Stimulated activated CD4-positive, alpha-beta T cell treated with anti-CD3 and anti-CD28 coated beads, TNF-alpha, amount 100 ng/mL, for 48 hours (primary cell): ENCODE measurements around the gene MYO1F.

ENCODE experiments used
- DNase-seq, 3 donors: peaks; one replicate each; pipeline ENCODE4 v3.0.0-alpha.2; 2020; ENCODE audit warnings: low read depth in 3 of 3

The MYO1F gene

GRCh38 chr19:8491574-8491973 lies 85.7 kb downstream of the MYO1F start:
- no peak for DNase-seq

DNA sequence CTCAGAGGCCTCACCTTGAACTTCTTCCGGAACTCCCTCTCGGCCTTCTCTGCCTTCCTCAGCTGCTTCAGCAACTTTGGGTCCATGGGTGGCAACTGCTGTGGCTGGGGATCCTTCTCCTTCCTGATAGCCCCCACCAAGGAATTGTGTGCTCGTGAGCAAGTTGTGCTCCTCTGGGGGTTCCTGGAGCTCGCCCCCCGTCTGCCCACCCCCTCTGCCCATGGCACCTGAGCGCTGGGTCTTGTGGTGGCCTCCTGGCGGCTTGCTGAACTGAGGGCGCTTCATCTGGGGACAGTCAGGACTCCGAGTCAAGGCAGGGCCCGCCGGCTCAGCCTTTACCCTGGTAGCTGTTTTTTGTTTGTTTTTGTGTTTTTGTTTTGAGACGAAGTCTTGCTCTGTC lies 86.4 kb downstream of the MYO1F start:
- no peak for DNase-seq

DNA sequence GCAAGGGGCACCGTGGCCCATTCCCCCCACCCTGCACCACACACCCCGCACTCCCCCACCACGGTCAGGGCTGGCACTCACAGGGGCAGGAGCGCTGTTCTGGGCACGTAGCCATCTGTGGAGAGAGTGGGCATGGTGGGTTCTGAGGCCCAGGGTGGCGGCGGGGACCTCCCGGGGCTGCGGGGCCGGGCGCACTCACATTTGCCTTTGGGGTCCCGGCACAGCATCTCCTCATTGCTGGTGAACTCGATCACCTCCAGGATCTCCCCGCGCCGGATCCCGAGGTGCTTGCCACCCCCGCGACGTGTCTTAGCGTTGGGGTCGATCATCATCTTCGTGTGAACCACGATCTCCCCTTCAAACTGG lies 86.9 kb downstream of the MYO1F start:
- DNase-seq, result no peak

DNA sequence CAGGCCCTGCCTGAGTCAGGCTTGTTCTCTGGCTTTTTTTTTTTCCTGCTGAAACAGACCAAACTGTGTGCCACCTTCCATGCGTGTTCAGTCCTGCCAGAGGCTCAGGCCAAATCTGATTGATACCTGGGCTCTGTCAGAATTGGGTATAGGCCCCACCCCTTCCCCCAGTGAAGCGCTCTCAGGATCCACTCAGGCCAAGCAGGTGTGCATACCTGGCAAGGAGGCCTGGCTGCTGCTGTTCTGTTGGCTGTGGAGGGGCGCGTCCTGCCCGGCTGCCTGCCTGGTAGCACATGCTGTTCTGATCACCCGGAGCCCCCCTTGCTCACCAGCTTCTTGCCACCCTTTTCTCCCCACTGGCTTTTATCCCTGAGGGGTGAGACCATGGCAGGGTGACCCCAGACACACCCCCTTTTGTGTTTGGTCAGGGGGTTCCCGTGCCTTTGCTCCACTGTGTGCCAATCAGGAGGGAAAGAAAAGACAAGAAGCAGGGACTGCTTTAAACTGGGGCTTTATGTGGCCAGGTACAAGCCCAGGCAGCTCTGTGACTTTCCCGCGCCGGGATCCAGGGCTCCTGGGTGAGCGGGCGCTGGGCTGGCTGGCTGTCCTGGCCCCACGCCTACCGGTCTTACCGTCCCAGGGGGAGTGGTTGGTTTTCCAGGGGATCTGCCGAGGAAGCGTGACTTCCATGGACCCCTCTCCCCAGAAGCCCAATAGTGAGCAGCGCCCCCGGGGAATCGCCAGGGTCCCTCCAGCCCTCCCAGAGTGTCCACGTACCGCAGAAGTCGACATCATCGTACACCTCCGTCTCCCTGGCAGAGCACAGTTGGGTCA lies 87.5 kb downstream of the MYO1F start:
- DNase-seq, result no peak

DNA sequence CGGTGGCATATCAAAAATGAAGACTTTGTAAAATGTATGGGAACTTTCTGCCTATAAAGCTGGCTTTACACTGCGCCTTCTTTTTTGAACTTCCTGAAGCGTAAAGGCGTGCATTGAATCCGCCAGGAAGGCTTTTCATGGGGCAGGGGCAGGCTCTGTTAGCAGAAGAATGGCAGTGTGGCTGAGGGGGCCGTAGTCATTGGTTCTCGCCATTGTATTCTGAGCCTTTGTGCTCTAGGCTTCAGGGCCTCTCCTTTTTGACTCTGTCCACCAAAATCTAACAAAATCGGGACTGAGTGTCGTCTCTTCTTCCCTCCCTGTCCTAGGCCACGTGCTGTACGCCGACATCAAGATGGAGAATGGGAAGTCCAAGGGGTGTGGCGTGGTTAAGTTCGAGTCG lies 88.9 kb downstream of the MYO1F start:
- no peak for DNase-seq

GRCh38 chr19:8487137-8487851 lies 89.9 kb downstream of the MYO1F start:
- peak; percentile 35 to 69 (median 36) for DNase-seq

- no peak for DNase-seq
These were observed 90.5 kb downstream of the MYO1F start for GRCh38 chr19:8486661-8487136.

DNA sequence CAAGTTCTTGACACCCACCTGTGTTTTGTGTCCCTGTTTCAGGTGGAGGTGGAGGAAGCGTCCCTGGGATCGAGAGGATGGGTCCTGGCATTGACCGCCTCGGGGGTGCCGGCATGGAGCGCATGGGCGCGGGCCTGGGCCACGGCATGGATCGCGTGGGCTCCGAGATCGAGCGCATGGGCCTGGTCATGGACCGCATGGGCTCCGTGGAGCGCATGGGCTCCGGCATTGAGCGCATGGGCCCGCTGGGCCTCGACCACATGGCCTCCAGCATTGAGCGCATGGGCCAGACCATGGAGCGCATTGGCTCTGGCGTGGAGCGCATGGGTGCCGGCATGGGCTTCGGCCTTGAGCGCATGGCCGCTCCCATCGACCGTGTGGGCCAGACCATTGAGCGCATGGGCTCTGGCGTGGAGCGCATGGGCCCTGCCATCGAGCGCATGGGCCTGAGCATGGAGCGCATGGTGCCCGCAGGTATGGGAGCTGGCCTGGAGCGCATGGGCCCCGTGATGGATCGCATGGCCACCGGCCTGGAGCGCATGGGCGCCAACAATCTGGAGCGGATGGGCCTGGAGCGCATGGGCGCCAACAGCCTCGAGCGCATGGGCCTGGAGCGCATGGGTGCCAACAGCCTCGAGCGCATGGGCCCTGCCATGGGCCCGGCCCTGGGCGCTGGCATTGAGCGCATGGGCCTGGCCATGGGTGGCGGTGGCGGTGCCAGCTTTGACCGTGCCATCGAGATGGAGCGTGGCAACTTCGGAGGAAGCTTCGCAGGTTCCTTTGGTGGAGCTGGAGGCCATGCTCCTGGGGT lies 91.5 kb downstream of the MYO1F start:
- no peak for DNase-seq

- DNase-seq, result no peak
These were observed 92.8 kb downstream of the MYO1F start for GRCh38 chr19:8484331-8484894.

DNA sequence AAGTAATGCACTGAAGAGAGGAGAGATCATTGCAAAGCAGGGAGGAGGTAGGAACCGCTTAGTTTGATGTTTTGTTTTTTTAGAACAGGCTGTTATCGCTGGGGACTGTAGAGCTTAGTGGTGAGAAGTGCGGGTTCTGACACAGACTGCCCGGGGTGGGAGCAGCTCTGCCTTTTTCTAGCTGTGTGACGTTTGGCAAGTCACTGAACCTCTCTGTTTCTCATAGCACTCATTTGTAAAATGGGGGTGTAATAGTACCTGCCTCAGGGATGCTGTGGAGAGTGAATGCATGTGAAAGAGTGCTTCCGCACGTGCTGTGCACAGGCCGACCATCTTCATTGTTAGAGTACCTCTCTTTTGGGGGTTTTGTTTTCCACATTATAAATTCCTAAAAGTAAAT lies 94.1 kb downstream of the MYO1F start:
- DNase-seq, result no peak

GRCh38 chr19:8482696-8483095 lies 94.5 kb downstream of the MYO1F start:
- no peak for DNase-seq

DNA sequence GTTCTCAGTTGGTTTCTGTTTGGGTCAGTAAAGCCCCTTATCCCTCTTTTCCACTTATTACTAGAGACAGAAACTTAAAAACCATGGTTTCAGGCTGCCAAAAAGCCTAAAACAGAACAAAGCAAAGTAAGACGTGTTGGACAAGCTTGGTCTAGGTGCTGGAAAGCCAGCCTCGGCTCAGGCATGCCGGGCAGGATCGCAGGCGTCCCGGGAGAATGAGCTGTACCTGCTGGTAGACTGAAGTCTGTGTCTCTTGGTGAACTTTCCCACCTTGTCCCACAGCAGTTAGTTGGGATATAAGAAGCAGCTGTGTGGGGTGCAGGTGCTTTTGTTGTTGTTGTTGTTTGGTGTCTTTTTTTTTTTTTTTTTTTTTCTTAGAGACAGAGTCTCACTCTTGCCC lies 95.6 kb downstream of the MYO1F start:
- no peak for DNase-seq

- DNase-seq, result no peak
These were observed 96.0 kb downstream of the MYO1F start for GRCh38 chr19:8481201-8481600.

DNA sequence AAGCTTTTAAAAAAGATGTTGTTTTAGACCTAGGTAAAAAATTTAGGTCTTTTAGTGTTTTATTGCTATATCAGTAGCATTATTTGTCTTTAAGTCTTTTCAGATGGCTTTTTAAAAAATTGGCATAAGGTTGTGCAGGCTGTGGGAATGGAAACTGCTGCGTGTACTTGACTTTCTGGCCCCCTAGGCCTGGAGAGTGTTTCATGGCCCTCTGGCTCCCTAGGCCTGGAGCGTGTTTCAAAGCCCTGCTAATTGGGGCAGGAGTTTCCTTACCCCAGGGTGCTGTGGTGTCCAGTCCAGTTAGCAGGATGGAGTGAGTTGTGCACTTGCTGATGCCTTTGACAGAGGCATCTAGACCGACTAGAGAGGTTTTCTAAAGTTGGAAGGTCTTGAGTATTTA lies 98.6 kb downstream of the MYO1F start:
- no peak for DNase-seq

DNA sequence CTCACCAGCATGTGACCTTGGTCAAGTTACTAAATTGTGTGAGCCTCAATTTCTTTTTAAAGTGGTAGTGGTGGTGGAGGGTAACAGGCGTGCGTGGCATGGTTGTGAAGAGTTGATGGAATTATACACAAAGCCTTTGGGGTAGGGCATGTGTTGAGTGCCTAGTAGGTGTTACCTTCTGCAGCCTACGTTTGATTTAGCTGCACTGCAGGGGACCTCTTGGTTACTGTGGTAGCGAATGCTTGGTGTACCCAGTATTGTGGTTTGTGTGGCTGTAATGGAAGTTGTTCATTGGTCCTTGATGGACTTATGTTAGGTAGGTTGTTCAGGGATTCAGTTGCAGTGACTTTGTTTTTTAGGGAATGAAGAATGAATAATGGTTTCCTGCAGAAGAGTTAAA lies 99.4 kb downstream of the MYO1F start:
- DNase-seq, result no peak

GRCh38 chr19:8476524-8476923 lies 100.7 kb downstream of the MYO1F start:
- no peak for DNase-seq

DNA sequence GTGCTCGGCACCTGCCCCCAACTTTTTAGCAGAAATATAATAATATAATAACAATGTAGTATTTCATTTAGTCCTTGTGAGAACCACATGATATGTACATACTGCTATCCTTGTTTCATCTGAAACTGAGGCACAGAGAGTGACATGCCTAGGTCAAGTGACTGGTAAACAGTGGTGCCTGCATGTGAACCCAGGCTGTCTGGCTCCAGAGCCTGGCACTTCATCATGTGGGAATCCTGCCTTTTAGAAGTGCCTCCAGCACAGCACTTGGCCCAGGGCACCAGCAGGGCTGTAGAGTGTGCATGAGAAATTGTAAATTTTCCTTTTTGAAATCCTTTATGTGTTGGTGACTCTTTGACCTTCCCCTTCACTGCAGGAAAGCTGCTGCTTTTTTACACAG lies 102.2 kb downstream of the MYO1F start:
- no peak for DNase-seq

DNA sequence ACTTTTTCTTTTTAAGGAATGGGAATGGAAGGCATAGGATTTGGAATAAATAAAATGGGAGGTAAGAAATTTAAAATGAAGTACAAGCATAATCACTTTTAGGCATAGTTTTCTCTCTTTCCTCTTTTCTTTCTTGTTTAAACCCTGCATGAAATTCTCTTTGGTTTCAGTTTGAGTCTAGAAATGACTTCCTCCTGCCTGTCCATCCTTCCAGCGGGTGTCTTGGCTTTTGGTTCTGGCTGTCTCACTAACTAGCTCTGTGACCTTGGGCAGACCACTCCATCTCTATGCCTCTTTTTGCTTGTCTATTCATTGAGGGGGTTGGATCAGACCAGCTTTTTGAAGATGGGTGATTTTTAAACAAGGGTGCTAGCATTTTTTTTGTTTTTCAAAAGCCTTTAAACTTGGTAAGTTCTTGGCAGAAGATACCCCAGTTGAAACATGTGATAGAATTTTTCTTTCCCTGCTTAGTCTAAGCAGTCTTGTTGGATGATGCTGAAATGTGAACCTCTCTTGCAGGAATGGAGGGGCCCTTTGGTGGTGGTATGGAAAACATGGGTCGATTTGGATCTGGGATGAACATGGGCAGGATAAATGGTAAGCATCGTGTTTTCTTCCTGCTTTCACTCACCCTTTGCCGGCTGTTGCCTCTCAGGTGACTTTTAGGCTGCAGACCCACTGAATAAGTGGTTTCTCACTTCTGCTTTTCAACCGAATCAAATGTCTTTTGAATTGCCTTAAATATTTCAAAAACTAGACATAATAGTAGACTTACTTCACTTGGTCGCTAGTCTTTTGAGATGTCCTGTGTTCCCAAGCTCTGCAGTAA lies 103.4 kb downstream of the MYO1F start:
- DNase-seq, result no peak
